ENCODE data around the gene GRPEL1. TPM values are rescaled to one million over a fixed set of nuclear protein-coding genes. Genes with fewer than 3 reads are reported as not detected.
A peak's percentile ranks its signal among the peaks of the same experiment; 100 is the strongest.

Gene GRPEL1
- 30.7 and 35.4 TPM in 2 replicates for total RNA-seq (2014; rRNA removed; shearing (Covaris generic))

DNA sequence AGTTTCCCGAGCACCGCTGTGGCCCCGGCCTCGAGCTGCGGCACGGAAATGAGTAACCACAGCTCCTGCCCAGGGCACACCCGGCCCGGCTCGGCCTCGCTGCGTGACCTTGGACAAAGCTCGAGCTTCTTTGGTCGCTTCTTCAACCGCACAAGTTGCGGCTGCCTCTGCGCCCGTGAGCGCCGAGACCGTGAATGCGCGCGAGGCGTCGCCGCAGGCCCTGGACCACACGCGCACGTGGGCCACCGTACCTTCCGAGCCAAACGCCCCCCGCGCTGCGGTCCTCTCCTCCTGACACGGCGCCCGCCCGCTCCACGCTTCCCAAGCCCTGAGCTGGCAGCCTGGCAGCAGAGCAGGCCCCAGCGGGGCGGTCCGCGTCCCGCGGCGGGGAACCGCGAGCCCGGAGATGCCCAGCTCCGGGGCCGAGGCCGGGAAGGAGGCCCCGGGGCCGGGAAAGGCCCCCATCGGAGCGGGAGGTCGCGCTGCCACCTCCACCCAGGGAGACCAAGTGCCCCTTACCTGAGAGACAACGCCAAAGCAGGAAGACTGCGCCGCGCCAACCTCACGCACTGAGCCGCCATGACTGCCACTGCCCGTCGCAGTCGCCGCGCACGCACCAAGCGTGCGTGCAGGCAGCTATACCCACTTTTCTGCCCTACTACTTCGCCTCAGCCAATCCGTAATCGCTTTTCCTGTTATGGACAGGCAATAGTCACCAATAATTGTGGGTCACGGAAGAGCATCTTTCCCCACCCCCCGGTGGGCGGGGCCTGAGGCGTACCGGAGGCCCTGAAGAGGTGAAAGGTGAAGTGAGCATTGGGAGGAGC is at the start of gene GRPEL1:
Gene GRPEL1, minus strand, starts transcription at position 613 of the 827 bp plus-strand sequence. Its CDS starts 32 bp downstream, at position 581.
- DNase-seq: peak; percentile 99
- peaks cover 15% of the 10 kb centered on the region for H3K36me3 ChIP-seq (replicated peaks; ENCODE audit: control insufficient read depth, insufficient read depth, low read length)
- peak within 1 kb of the TSS; percentile 96 for H3K4me3 ChIP-seq (ENCODE audit: insufficient read depth, low read depth, low read length)
- peaks cover 12% of the 10 kb centered on the region for H3K27me3 ChIP-seq (ENCODE audit: control insufficient read depth, insufficient read depth, low read length)

DNA sequence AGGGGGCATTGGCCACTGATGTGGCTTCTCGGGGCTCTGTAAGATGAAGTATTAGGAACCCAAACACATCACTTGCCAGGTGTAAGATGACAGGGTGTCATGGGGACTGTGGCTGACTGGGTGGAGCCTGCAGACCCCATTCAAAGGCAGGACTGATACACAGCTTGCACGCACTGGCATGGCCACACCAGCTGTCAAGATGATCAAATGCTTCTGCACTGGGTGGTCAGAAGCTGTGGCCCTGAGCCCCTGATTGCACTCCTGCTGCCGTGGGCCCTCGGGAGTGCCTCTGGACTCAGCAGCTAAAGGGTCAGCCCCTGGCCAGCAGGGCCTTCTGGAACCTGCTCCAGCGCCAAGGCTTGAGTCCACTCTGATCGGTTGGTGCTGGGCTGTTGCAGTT is 48.8 kb upstream of the GRPEL1 start:
- 0 out of 2 replicates have a peak, but pooled peaks cover 1% of the 10 kb centered on the region for H3K27me3 ChIP-seq (ENCODE audit: control insufficient read depth, insufficient read depth, low read length)
- DNase-seq: no peak
- no peak overlapping the region for H3K4me3 ChIP-seq (ENCODE audit: insufficient read depth, low read depth, low read length)
- H3K36me3 ChIP-seq (replicated peaks; ENCODE audit: control insufficient read depth, insufficient read depth, low read length): no peaks in the 10 kb centered on the region

DNA sequence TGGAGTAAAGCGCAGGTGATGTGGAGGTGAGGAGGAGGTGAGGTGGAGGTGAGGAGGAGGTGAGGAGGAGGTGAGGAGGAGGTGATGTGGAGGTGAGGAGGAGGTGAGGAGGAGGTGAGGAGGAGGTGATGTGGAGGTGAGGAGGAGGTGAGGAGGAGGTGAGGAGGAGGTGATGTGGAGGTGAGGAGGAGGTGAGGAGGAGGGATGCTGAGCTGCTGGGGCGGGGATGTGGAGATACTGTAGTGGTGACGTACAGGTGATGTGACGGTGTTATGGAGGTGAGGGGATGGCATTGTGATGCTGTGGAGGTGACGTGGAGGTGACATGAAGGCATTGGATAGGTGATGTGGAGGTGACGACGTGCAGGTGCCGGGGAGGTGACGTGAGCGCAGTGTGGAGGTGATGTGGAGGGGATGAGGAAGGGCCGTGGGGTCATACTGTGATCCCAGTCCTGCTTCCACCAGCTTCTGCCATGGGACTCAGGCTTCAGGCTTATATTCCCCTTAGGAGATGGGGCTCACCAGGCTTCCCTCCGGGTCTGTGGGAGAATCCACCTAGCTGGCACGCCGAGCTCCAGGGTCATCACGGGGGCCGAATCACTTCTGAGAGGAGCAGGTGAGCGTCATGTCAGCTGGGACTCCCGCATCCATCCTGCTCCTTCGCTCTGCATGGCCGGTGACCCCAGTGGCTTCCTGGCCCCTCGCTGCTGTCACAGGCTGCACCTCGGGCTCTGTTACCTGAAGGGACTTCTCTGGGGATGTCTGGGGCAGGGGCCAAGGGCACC is 47.9 kb upstream of the GRPEL1 start:
- Histone ChIP-seq H3K36me3 (replicated peaks; ENCODE audit: control insufficient read depth, insufficient read depth, low read length) (no peaks in the 10 kb centered on the region), H3K27me3 (ENCODE audit: control insufficient read depth, insufficient read depth, low read length) (0 out of 2 replicates have a peak, but pooled peaks cover 1% of the 10 kb centered on the region), H3K4me3 (ENCODE audit: insufficient read depth, low read depth, low read length) (no peak overlapping the region)
- DNase-seq: no peak

DNA sequence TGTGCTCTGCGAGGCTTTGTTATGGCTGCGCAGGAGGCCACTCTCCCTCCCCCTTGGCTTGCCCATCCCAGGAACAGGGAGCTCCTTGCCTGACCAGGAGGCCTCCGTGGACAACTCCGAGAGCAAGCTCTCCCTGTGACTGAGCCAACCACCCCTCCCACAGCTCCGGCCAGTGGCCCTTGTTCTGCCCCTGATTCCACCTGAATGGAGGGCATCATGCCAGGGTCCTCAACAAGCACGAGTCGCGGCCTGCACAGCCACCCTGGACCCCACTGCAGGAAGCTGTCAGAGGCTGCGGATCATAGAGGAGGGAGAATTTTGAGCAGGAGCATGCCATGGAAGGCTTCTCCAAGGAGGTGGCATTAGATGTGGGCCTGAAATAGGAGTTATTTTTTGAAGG is 44.8 kb upstream of the GRPEL1 start:
- Histone ChIP-seq H3K36me3 (replicated peaks; ENCODE audit: control insufficient read depth, insufficient read depth, low read length) (no peaks in the 10 kb centered on the region), H3K27me3 (ENCODE audit: control insufficient read depth, insufficient read depth, low read length) (no peaks in the 10 kb centered on the region), H3K4me3 (ENCODE audit: insufficient read depth, low read depth, low read length) (no peak overlapping the region)
- peak; percentile 33 for DNase-seq

DNA sequence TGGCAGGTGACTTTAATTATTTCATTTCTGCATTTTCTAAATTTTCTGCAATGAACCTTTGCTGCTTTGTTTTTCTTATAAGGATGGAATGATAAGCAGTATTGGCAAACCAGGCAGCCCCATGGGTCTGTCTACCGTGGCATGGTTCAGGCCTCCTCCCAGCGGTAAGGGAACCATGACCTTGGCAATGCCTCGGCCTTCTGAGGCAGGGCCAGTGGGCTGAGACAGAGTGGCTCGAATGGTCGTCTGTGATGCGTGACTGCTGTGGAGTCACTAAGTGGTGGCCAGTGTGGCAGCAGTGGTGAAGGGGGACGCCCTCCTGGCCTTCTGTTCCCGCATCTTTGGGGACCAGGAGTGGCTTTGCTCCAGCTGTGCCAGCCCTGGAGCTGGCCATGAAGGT is 43.6 kb upstream of the GRPEL1 start:
- no peaks in the 10 kb centered on the region for H3K36me3 ChIP-seq (replicated peaks; ENCODE audit: control insufficient read depth, insufficient read depth, low read length)
- no peak overlapping the region for H3K4me3 ChIP-seq (ENCODE audit: insufficient read depth, low read depth, low read length)
- DNase-seq: no peak
- H3K27me3 ChIP-seq (ENCODE audit: control insufficient read depth, insufficient read depth, low read length): no peaks in the 10 kb centered on the region

DNA sequence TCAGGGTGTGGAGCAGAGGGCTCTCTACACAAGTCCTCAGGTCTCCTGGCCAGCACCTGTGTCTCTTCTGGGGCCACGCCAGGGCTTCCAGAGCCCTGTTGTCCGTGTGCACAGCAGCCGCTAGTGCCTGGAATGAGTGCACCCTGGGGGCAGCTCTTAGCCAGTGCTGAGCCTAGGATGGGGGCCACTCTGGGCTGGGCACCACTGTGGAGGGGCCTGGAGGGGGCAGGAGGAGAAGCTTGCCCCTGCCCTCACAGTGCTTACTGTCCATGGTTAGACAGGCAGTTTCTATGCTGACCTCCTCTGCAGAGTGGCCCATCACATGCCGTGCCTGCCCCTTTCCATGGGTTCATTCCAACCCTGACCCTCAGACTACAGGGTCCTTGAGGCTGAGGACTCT is 42.7 kb upstream of the GRPEL1 start:
- H3K36me3 ChIP-seq (replicated peaks; ENCODE audit: control insufficient read depth, insufficient read depth, low read length): no peaks in the 10 kb centered on the region
- no peaks in the 10 kb centered on the region for H3K27me3 ChIP-seq (ENCODE audit: control insufficient read depth, insufficient read depth, low read length)
- no peak for DNase-seq
- no peak overlapping the region for H3K4me3 ChIP-seq (ENCODE audit: insufficient read depth, low read depth, low read length)

DNA sequence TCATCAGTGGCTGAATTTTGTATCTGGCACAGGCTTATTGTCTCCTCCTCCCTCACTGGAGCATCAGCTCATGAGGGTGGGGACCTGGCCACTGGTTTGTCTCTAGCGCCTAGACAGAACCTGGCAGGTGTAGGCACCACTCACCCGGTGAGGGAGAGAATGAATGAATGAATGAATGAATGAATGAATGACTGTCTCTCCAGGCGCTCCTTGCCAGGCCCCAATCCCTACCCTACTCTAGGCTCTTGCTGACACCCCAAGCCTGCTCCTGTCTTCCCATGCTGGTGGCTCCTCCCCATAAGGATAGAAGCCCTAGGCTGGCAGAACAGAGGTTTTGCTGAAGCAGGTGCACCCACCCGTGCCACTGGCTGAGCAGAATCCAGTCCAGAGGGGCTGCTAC is 41.3 kb upstream of the GRPEL1 start:
- Histone ChIP-seq H3K4me3 (ENCODE audit: insufficient read depth, low read depth, low read length) (no peak overlapping the region), H3K36me3 (replicated peaks; ENCODE audit: control insufficient read depth, insufficient read depth, low read length) (no peaks in the 10 kb centered on the region), H3K27me3 (ENCODE audit: control insufficient read depth, insufficient read depth, low read length) (peaks cover 3% of the 10 kb centered on the region)
- no peak for DNase-seq

DNA sequence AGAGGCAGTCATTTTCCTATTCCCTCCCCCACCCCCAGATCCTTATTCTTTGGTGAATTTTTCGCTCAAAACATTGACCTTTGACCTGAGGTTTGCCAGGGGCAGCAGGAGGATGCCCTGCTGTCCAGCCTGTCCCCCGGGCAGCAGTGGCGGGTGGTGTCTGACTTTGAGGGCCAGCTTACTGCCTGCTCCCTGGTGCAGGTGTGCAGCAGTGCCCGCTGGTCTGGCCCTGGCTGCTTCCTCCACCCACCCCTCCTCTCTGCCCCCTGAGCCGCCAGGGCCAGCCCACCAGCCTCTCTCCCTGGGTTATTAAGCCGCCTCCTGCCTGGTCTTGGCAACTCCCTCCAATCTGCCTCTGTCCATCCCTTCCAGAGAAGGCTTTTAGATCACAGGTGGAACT is 40.8 kb upstream of the GRPEL1 start:
- peaks cover 8% of the 10 kb centered on the region for H3K27me3 ChIP-seq (ENCODE audit: control insufficient read depth, insufficient read depth, low read length)
- no peaks in the 10 kb centered on the region for H3K36me3 ChIP-seq (replicated peaks; ENCODE audit: control insufficient read depth, insufficient read depth, low read length)
- DNase-seq: peak; percentile 36
- no peak overlapping the region for H3K4me3 ChIP-seq (ENCODE audit: insufficient read depth, low read depth, low read length)

DNA sequence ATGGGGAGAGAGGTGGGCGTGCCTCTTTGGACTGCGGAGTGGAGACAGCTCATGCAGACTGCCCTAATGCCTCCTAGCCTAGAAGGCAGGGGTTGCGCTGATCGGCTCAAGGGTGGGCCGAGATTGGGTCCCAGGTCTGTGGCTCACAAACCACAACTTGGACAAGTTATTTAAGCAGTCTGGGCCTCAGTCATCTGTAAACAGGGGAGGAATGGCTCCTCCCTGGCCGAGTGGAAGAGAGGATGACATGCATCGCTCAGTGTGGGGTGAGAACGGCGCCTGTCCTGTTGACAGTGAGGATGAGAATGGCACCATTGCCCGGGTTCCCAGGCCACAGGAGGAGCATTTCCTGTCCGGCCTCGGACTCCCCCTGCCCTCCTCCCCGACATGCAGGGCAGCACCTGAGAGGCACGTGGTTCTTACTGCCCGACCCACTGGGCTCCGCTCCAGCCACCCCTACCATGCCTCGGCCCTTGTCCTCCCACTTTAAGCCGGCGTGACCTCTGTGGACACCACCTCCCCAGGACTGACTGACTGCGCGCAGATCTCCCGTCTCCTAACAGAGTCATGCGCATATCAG is 40.3 kb upstream of the GRPEL1 start:
- peaks cover 11% of the 10 kb centered on the region for H3K27me3 ChIP-seq (ENCODE audit: control insufficient read depth, insufficient read depth, low read length)
- H3K4me3 ChIP-seq (ENCODE audit: insufficient read depth, low read depth, low read length): no peak overlapping the region
- DNase-seq: peak; percentile 45
- H3K36me3 ChIP-seq (replicated peaks; ENCODE audit: control insufficient read depth, insufficient read depth, low read length): no peaks in the 10 kb centered on the region

DNA sequence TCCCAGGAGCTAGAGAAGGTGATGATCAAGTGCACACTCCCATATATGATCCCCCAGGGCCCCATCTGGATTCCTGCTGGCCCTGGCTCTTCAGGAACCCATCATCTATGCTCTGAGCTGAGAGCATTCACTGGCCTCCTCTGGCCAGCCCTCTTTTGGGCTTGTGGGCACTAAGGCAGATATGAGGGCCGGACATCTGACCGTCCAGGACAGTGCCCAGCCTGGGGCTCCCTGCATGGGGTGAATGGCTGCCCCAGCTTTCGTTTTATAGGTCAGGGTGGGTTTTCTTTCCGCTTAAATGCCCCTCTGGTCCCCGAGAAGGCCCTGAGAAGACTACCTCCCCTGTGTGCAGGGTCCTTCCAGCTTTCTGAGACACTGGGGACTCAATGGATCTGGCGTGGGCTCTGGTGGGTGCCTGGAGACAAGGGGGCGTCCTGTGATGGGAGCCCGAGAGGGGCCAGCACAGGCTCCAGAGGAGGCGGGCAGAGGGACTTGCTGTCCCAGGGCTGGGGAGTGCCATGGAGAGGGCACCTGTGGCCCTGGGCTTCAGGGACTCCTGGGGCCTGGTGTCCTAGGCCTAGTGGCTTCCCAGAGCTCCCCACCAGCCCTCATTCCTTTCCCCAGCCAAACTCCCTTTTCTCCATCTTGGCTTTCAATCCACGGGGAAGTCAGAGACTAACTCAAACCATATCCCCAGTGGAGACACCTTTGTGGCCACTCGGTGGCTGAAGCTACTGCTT is 39.5 kb upstream of the GRPEL1 start:
- no peaks in the 10 kb centered on the region for H3K36me3 ChIP-seq (replicated peaks; ENCODE audit: control insufficient read depth, insufficient read depth, low read length)
- H3K4me3 ChIP-seq (ENCODE audit: insufficient read depth, low read depth, low read length): no peak overlapping the region
- H3K27me3 ChIP-seq (ENCODE audit: control insufficient read depth, insufficient read depth, low read length): peaks cover 13% of the 10 kb centered on the region
- peak; percentile 31 for DNase-seq

DNA sequence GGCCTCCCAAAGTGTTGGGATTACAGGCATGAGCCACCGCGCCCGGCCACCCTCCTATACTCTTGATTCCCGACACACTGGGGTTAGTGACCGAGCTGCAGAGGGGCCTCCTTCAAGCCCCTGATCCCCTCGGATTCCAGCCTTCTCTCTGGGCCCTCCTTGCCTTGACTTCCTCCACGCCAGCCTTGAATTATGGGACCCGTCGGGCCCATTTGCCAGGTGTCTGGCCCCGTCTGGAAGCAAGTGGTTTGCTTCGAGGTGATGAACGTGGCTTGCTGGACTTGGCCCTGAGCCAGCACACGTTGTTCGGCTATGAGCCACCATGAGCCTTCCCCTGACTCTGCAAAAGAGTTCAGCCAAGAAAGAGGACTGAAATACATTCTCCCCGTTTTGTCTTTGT is 37.4 kb upstream of the GRPEL1 start:
- DNase-seq: no peak
- H3K4me3 ChIP-seq (ENCODE audit: insufficient read depth, low read depth, low read length): no peak overlapping the region
- no peaks in the 10 kb centered on the region for H3K36me3 ChIP-seq (replicated peaks; ENCODE audit: control insufficient read depth, insufficient read depth, low read length)
- peaks cover 16% of the 10 kb centered on the region for H3K27me3 ChIP-seq (ENCODE audit: control insufficient read depth, insufficient read depth, low read length)

DNA sequence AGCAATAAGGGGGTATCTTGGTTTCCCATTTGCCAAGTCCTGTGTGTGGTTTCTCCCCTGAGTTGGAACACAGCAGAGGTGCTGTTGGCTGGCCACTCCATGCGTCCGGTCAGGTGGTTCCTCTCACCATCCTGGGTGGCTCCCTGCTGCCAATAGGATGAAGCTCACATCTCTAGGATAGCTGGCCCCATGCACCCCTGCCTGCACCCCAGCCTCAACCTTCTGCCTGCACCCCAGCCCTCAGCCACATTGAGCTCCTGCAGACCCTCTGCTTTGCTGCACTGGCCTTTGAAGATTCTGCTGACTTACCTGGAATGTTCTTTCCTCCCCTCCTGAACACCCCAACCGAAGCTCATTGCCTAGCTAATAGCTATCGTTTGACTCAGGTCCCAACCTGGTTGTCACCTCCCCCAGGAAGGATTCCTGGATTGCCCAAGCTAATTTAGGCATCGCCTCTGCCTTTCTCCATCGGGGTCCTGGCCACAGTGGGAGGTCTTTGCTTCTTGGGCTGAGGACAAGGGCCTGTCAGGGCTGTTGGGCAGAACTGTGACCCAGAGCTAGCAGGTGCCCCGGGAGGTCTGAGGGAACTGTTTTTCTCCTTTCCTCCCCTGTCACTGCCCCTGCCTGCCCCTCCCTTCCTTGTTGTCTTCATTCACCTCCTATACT is 36.6 kb upstream of the GRPEL1 start:
- Histone ChIP-seq H3K36me3 (replicated peaks; ENCODE audit: control insufficient read depth, insufficient read depth, low read length) (no peaks in the 10 kb centered on the region), H3K27me3 (ENCODE audit: control insufficient read depth, insufficient read depth, low read length) (peaks cover 16% of the 10 kb centered on the region), H3K4me3 (ENCODE audit: insufficient read depth, low read depth, low read length) (no peak overlapping the region)
- peak; percentile 34 for DNase-seq

DNA sequence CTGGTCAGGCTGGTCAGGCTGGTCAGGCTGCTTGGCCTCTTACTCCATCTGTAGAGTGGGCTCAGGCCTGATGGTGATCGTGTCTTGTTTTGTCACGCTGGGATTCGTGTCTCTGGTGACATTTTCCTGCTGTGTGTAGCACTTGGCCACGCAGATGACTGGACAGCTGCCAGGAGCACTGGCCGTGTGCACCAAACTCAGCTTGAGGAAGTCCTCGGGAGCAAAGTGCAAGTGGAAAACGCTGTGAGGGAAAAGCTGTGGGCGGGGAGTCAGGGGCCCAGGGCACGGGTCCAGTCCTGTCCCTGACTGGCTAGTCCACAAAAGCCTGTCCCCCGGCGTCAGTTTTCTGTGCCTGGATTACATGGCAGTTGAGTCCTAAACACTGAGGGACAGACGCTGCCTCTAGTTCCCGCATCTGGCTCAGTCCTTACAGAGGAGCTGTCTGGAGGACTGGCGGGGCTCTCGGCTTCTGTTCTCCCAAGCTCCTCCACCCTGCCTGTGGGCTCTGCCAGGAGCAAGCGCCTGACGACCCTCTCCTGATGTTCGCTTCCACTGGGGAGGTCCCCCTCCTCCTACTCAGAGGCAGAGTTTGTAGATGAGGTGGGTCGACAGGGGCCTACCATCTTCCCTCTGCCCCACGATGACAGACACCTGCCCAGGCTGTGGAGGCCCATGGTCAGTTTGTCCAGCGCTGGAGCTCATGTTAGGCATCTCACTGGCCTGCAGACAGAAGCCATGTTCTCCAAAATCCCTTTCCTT is 35.9 kb upstream of the GRPEL1 start:
- Histone ChIP-seq H3K27me3 (ENCODE audit: control insufficient read depth, insufficient read depth, low read length) (peaks cover 16% of the 10 kb centered on the region), H3K4me3 (ENCODE audit: insufficient read depth, low read depth, low read length) (peak overlapping the region; percentile 0; the same call in 1 of the 2 replicates), H3K36me3 (replicated peaks; ENCODE audit: control insufficient read depth, insufficient read depth, low read length) (no peaks in the 10 kb centered on the region)
- peak; percentile 68 for DNase-seq

All from H7 (cell line).